GM18858 (cell line): ENCODE measurements around the gene MRTFA.
"Not testable (repeated sequence)": the region's sequence is repeated elsewhere in the genome, so short reads cannot be mapped to it uniquely, and the experiment has no call there.

ENCODE experiments used
- ATAC-seq: cut with Tn5 transposase; IDR thresholded peaks from one replicate; pipeline ENCODE4 v1.9.1; 2021; ENCODE audit not compliant: unreplicated experiment

MRTFA gene

GRCh38 chr22:40628354-40629042 is 8.0 kb downstream of the MRTFA start:
- ATAC-seq, result no peak

DNA sequence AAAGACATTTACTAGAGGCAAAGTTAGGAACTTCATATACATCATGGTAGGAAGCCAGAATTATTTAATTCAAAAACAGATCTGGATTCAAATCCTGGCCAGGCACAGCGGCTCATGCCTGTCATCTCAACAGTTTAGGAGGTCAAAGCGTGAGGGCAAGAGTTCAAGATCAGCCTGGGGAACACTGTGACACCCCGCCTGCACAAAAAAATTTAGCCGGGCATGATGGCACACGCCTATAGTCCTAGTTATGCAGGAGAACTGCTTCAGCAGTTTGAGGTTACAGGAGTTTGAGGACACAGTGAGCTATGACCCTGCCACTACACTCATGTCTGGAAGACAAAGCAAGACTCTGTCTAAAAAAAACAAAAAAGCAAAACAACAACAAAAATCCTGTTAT is 8.9 kb downstream of the MRTFA start:
- ATAC-seq, result no peak

- ATAC-seq, result no peak
Observed at GRCh38 chr22:40626851-40627250, 9.7 kb downstream of the MRTFA start.

DNA sequence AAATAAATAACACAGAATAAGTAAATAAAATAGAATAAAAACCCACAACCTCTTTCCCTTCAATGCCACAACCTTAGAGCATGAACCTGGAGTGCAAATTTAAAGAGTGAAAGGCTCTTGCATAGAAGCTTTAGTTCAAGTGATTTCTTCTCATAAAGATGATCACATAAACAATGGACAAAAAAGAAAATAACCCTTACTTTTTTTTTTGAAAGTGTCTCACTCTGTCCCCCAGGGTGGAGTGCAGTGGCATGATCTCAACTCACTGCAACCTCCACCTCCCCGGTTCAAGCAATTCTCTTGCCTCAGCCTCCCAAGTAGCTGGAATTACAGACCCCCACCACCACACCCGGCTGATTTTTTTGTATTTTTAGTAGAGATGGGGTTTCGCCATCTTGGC is 10.7 kb downstream of the MRTFA start:
- ATAC-seq, result not testable (repeated sequence)

DNA sequence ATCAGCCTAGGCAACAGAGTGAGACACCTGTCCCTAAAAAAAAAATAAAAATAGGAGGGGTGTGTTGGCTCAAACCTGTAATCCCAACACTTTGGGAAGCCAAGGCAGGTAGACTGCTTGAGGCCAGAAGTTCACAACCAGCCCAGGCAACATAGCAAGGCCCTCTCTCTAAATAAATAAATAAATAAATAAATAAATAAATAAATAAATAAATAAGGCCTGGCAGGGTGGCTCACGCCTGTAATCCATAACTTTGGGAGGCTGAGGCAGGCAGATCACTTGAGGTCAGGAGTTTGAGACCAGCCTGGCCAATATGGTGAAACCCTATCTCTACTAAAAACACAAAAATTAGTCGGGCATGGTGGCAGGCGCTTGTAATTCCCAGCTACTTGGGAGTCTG is 11.2 kb downstream of the MRTFA start:
- ATAC-seq, result not testable (repeated sequence)

GRCh38 chr22:40624770-40625169 is 11.7 kb downstream of the MRTFA start:
- no peak for ATAC-seq

GRCh38 chr22:40621309-40622151 is 15.0 kb downstream of the MRTFA start:
- ATAC-seq, result no peak

DNA sequence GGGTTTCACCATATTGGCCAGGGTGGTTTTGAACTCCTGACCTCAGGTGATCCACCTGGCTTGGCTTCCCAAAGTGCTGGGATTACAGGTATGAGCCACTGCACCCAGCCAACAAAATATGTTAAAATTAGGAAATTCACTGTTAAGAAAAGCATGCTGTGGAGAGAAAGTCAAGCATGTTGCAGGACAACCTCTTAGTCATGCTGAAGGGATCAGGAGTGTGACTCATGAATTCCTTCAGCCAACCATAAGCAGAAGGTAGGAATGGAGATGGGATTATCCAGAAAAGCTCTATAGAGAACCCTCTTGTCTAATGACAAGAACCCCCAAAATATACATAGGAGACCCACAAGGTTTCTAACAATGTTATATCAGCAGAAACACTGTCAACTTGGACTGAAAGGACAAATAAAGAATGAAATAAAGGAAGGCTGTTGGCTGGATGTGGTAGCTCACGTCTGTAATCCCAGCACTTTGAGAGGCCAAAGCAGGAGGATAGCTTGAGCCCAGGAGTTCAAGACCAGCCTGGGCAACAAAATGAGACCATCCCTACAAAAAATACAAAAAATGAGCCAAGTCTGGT is 16.0 kb downstream of the MRTFA start:
- ATAC-seq, result no peak

GRCh38 chr22:40618400-40618799 is 18.1 kb downstream of the MRTFA start:
- ATAC-seq, result no peak

- ATAC-seq, result no peak
Observed at GRCh38 chr22:40616578-40616977, 19.9 kb downstream of the MRTFA start.

- no peak for ATAC-seq
Observed at GRCh38 chr22:40613067-40613466, 23.5 kb downstream of the MRTFA start.

DNA sequence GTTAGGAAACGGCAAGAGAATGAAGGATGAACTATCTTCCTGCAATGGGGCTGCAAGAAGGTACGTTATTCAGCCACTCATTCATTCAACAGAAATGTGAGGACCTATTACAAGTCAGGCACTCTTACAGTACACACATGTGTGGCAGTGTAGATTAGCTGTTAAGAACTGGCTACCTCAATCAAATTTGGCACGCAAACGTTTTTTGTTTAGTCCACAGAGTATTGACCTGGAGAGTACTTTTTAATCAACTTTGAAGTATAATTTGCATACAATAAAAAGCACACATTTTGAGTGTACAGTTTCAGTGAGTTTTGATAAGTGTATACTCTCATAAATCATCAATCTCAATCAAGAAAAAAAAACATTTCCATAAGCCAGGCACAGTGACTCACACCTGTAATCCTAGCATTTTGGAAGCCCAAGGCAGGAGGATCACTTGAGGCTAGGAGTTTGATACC is 24.2 kb downstream of the MRTFA start:
- ATAC-seq, result no peak

DNA sequence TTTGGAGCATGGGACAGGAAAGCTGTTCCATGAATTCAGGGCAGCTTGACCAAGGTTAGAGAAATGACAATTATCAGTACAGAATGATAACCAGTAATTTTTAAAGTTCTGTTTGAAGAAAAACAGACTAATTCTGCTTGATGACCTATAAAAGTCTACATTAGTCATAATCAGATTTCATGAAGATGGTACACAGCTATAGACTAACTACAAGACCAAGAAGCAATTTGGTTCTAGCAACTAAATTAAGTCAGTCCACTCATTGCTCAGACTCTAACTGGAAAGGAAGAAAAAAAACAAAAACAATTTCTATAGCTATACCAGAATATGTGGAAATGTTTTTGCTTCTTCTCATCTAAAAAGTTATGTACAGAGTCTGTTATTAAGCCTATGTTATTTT is 24.9 kb downstream of the MRTFA start:
- no peak for ATAC-seq

DNA sequence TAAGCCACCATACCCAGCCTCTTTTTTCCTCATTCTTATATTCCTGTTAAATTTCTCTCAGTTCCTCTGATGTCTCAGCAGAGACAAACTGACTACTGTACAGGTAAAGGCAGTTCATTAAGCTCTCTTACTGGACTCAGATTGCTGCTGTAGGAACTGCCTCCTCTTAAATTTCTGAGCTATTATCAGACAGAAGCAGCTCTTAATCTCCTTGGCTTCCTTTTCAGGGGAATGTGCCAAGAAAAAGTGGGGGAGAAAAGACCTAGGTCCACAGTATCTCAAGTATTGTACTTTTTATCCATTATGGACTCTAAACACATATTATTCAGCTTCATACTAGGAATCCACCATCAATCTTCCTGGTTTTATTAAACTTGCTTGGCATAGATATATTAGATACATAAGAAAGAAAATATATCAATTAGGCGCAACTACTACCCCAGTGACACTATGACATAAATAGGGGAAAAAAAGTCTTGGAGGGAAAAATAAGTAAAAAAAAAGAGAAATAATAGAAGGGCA is 26.1 kb downstream of the MRTFA start:
- no peak for ATAC-seq

- no peak for ATAC-seq
Observed at GRCh38 chr22:40609216-40609615, 27.3 kb downstream of the MRTFA start.

DNA sequence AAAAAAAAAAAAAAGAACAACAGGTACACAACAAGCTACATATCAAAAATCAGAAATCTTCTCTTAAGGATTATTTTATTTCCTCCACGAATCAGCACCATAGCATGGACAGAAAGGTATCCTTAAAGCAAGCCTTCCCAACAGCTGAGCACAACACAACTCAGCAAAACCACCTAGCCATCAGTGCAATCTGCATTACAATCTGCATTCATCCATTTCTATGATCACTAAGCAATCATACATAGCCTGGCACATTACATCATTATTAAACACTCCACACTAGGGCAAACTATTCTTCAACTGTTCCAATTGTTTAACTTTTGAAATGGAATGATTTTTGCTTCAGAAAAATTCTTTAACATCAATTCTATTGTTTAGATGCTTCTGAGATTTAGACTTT is 29.0 kb downstream of the MRTFA start:
- no peak for ATAC-seq

DNA sequence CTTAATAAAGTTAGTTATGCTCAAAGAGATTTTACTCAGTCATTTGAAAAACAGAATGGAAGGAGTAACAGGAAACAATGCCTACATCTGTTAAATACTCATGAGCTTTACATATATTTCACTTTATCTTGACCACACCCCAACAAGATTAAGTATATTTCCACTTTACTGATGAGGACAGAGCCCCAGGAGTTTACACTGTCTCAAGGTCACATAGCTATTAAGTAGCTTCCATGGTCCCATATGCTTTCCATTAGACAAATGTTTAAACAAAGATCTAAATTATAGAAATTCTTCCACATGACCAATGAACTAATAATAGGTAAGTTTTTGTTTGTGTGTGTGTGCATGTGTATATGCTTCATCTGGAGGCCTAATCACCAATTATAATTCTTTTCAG is 30.2 kb downstream of the MRTFA start:
- no peak for ATAC-seq

- no peak for ATAC-seq
Observed at GRCh38 chr22:40605761-40606160, 30.8 kb downstream of the MRTFA start.

GRCh38 chr22:40603088-40603605 is 33.4 kb downstream of the MRTFA start:
- no peak for ATAC-seq

DNA sequence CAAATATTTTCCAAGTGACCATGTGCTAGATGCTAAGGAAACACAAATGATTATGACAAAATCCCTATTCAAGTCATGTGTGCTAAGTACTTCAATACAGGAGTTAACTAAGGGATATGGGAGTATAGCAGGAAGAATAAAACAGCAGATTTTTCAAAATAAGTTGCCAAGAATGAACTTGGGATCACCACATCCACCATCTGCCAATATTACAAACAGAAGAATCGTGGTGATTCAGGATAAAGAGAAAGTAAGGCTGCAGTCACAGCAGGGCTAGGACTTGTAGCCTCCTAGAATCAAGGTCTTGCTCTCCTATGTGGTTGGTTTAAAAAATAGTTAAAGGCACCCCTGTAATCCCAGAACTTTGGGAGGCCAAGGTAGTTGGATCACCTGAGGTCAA is 34.3 kb downstream of the MRTFA start:
- ATAC-seq, result no peak

- no peak for ATAC-seq
Observed at GRCh38 chr22:40599731-40600130, 36.8 kb downstream of the MRTFA start.

- not testable (repeated sequence) for ATAC-seq
Observed at GRCh38 chr22:40598712-40599111, 37.8 kb downstream of the MRTFA start.
